ENCODE measurements around the gene SPINDOC.
"Not testable (repeated sequence)": the region's sequence is repeated elsewhere in the genome, so short reads cannot be mapped to it uniquely, and the experiment has no call there.

The SPINDOC gene

DNA sequence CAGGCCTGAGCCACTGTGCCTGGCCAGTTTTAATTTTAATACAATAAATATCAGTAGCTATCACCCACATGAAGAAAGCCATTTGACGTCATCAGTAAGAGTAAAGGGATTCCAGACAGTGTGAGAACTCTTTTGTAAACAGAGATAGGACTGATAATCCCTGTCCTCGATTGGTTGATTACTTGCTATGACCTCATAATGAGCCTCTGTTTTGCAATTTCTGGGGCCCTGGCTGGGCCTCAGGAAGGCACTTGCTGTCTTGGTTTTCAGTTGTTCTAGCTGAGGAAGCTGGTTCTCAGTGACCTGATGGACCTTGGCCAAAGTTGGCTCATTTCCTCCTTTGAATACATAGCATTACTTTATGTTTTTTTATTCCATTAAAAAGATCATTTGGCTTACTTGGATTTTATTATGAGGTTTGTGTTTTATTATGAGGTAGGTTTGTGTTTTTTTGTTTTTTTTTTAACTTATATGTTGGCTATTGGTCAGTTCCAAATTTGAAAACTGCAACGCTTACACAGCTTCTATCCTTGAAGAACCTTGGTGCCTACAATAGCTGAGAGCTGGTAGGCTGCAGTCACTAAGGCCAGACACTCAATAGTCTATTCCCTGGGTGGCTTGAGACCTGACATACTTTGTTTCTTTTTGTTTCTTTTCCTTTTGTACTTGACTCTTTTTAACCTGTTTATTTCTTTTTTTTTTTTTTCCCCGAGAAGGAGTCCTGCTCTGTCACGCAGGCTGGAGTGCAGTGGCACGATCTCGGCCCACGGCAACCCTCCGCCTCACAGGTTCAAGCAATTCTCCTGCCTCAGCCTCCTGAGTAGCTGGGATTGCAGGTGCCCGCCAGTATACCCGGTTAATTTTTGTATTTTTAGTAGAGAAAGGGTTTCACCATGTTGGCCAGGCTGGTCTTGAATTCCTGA lies 45.6 kb downstream of the SPINDOC start:
- DNase-seq, result no peak

DNA sequence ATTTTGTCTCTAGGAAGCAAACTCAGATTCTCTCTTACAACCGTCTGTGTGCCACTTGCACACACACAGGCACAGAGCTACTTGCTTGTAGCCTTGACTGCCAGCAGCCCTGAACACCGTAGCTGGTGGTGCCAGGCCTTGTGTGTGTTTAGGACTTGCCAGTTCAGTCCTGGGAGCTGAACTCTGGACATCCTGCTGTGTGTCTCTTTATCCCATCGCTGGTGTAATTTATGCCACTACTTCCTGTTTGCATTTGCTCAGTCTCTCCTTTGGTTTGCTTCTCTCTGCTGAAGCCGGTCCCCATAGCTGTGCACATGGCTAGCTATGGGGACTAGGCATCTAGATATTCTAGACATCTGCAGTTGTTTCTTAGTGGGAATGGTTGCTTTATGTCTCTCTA lies 49.7 kb downstream of the SPINDOC start:
- DNase-seq, result no peak

DNA sequence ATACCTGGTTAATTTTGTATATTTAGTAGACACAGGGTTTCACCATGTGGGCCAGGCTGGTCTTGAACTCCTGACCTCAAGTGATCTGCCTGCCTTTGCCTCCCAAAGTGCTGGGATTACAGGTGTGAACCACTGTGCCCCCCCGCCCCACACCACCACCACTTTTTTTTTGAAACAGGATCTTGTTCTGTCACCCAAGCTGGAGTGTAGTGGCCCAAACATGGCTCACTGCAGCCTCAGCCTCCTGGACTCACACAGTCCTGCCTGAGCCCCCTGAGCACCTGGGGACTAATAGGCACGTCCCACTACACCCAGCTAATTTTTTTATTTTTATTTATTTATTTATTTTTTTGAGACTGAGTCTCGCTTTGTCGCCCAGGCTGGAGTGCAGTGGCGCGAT lies 50.4 kb downstream of the SPINDOC start:
- DNase-seq, result not testable (repeated sequence)

DNA sequence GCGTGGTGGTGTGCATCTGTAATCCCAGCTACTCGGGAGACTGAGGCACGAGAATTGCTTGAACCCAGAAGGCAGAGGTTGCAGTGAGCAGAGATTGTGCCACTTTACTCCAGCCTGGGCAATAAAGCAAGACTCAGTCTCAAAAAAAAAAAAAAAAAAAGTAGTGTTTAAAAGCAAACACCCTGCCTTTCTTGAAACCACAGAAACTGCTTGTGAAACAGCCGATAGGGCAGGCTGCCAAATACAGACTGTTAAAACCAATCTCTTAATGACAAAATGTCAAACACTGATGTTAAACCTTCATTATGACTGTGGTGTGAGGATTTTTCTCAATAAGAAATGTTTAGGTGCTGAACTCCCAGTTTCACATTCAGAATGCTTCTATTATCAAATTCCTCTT lies 53.0 kb downstream of the SPINDOC start:
- peak; percentile 38 for DNase-seq

DNA sequence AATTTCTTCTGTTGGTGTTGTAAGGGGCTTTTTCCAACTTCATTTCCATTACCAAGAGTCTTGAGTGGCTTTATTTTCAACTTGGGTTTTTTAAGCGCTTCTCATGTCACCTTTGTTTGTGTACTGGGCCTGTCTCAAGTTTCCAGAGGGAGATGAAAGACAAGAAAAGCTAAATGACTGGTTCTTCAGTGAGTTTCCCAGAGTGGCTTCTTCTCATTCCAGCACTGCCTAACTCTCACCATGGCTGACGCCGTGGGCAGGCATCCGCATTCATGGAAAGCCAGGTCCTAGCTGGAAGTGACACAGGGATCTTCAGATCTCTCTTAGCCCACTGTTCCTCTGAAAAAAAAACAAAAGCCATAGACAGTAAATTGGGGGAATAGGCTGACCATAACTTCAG lies 54.3 kb downstream of the SPINDOC start:
- DNase-seq, result no peak

DNA sequence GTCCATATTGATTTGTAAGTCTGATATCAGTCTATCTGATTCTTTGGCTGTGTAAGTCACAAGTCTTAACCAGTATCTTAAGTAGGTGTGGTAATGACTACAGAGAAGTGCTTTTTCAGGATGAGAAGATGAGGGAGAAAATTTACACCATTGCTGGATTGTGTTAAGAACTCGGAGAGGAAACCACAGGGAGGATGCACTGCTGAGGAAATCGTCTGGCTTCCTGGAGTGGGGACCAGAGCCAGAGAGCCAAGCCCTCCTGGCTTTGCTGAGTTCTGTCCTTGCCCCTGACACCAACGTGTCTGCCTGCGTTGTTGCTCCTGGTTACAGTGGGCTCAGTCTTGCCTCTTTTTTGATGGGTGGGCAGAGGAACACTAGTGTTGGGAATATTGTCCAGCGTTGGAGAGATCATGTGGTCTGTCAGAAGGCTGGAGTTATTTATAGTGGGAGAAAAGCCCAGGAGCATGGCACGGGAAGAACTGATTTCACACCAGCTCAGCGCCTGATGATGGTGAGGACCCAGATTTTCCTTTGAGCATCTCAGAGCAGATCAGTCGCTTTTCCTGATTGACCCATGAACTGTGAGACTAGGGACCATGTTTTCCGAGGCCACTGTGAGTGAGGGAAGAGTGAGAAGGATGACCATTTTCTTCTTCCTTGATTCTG lies 55.3 kb downstream of the SPINDOC start:
- no peak for DNase-seq

DNA sequence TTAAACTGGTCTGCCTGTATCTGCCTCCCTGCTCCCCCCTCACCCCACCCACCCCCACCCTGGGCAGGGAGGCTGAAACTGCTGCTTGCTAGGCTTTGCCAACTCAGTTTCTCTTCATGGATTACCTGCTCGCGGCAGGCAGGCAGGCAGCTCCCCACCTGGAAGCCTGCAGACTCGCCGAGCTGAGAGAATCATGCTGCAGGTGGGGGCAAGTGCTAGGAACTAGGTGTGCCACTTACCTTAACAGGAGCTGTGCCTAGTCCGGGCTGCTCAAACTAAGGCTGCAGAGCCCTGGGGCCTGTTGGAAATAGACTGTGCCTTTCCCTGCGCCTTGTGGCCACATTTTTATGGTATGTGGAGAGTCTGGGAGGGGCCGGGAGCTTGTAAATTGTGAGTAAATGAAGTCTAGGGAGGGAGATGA lies 55.9 kb downstream of the SPINDOC start:
- DNase-seq, result no peak

GRCh38 chr11:63869683-63870082 lies 56.4 kb downstream of the SPINDOC start:
- no peak for DNase-seq

- DNase-seq, result no peak
These were observed 57.3 kb downstream of the SPINDOC start for GRCh38 chr11:63870351-63871140.

- DNase-seq, result peak; percentile 36
These were observed 58.9 kb downstream of the SPINDOC start for GRCh38 chr11:63871962-63872799.

- no peak for DNase-seq
These were observed 59.5 kb downstream of the SPINDOC start for GRCh38 chr11:63872800-63873197.

GRCh38 chr11:63873311-63873710 lies 60.1 kb downstream of the SPINDOC start:
- no peak for DNase-seq

GRCh38 chr11:63874511-63874910 lies 61.3 kb downstream of the SPINDOC start:
- no peak for DNase-seq

DNA sequence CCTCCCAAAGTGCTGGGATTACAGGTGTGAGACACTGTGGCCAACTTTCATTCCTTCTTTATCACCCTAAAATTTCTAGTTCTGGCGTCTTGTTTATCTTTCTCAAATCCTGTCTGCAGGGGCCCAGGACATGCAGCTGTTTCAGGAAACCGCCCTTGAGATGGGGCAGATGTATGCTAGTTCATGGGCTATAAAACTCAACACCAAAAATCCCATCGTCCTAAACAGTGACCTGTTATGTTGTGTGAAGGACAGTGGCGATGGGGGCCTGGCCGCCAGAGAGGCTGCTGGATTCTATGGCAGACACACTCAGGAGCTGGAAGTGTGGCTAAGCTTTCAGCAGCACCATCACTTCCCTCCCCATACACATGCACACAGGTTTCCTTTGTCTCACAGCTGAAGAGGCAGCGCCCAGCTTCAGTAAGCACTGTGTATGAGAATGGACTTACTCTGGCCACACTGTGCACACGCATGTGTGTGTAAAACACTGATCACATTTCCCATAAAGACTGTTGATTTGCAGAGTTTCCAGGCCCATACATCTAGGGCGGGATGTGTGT lies 62.3 kb downstream of the SPINDOC start:
- no peak for DNase-seq

DNA sequence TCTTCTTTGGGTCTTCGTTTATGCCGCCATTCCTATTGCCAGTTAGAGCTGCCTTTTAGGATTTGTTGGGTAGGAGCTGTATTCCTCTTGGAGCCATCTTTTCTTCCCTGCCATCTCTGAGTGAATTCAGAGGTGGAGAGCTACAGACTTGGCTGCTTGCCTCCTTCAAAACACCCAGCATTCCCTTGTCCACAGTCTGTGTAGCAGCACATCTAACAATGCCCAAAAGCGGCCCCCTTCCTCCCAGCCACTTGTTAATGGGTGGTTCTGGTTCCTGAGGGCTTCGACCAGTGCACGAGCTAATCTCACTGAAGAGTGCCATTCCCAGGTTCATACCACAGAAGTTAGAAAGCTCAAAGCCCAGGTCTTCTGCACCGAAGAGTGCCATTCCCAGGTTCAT lies 63.4 kb downstream of the SPINDOC start:
- DNase-seq, result no peak

All from NCI-H2107 (cell line).